Stimulated activated CD4-positive, alpha-beta T cell treated with anti-CD3 and anti-CD28 coated beads, Interleukin-1b, Interleukin-23, amount 100 ng/mL, for 48 hours (primary cell): ENCODE results near the gene AGTRAP.
A peak's percentile ranks its signal among the peaks of the same experiment; 100 is the strongest.

ENCODE experiments used
- DNase-seq: peaks from one replicate; pipeline ENCODE4 v3.0.0-alpha.2; 2020

AGTRAP gene

GRCh38 chr1:11784993-11785769 is 49.2 kb downstream of the AGTRAP start:
- DNase-seq = peak; percentile 36

- no peak for DNase-seq
Observed at GRCh38 chr1:11786168-11786567, 50.2 kb downstream of the AGTRAP start.

- no peak for DNase-seq
Observed at GRCh38 chr1:11787251-11787803, 51.4 kb downstream of the AGTRAP start.

- DNase-seq = no peak
Observed at GRCh38 chr1:11787804-11788436, 52.0 kb downstream of the AGTRAP start.

- no peak for DNase-seq
Observed at GRCh38 chr1:11788549-11789053, 52.7 kb downstream of the AGTRAP start.

- DNase-seq = no peak
Observed at GRCh38 chr1:11789126-11790067, 53.5 kb downstream of the AGTRAP start.

- no peak for DNase-seq
Observed at GRCh38 chr1:11790101-11790879, 54.4 kb downstream of the AGTRAP start.

GRCh38 chr1:11790880-11791715 is 55.2 kb downstream of the AGTRAP start:
- no peak for DNase-seq

- no peak for DNase-seq
Observed at GRCh38 chr1:11792106-11792505, 56.2 kb downstream of the AGTRAP start.

- no peak for DNase-seq
Observed at GRCh38 chr1:11793819-11794218, 57.9 kb downstream of the AGTRAP start.

GRCh38 chr1:11794446-11795237 is 58.7 kb downstream of the AGTRAP start:
- DNase-seq = no peak

- no peak for DNase-seq
Observed at GRCh38 chr1:11795238-11795890, 59.4 kb downstream of the AGTRAP start.

- DNase-seq = no peak
Observed at GRCh38 chr1:11796036-11796828, 60.3 kb downstream of the AGTRAP start.

- DNase-seq = no peak
Observed at GRCh38 chr1:11797525-11798216, 61.7 kb downstream of the AGTRAP start.

- DNase-seq = no peak
Observed at GRCh38 chr1:11799099-11799498, 63.2 kb downstream of the AGTRAP start.

GRCh38 chr1:11799896-11800295 is 64.0 kb downstream of the AGTRAP start:
- no peak for DNase-seq

GRCh38 chr1:11800391-11800755 is 64.4 kb downstream of the AGTRAP start:
- no peak for DNase-seq
